HepG2 (cell line): ENCODE measurements around the gene PLK2. TPM values are rescaled to one million over a fixed set of nuclear protein-coding genes. Genes with fewer than 3 reads are reported as not detected.

ENCODE experiments used
- ARID2 ChIP-seq: sonication (generic); formaldehyde crosslinking; IDR thresholded peaks from 2 replicates; pipeline ENCODE4 v1.8.1; 2022; ENCODE audit warnings: mild to moderate bottlenecking, missing genetic modification reagents, borderline replicate concordance
- CEBPB ChIP-seq: IDR thresholded peaks from 2 replicates; pipeline ENCODE4 v1.6.1; 2011; ENCODE audit warnings: low read depth, low read length, improper control_type of control experiment, borderline replicate concordance
- EZH2 ChIP-seq: conservative IDR thresholded peaks from 2 replicates; pipeline ENCODE4 v1.6.1; 2012; ENCODE audit warnings: mild to moderate bottlenecking, low read depth, low read length, moderate library complexity
- KAT7 ChIP-seq: IDR thresholded peaks from 2 replicates; pipeline ENCODE4 v1.6.1; 2018; ENCODE audit warnings: borderline replicate concordance, missing compliant biosample characterization
- KLF13 ChIP-seq: sonication (generic); formaldehyde crosslinking; IDR thresholded peaks from 2 replicates; pipeline ENCODE4 v1.4.0; 2020; ENCODE audit warnings: mild to moderate bottlenecking, missing genetic modification reagents
- LRRFIP1 ChIP-seq: sonication (generic); formaldehyde crosslinking; conservative IDR thresholded peaks from 2 replicates; pipeline ENCODE4 v1.4.0; 2020; ENCODE audit warnings: missing genetic modification reagents
- NCOR1 ChIP-seq: fragments of 200-600 bp; sonication (generic); IDR thresholded peaks from 2 replicates; pipeline ENCODE4 v1.7.0; 2017; ENCODE audit warnings: antibody characterized with exemption, low read length, borderline replicate concordance
- PHB2 ChIP-seq: fragments of 450-650 bp; IDR thresholded peaks from 2 replicates; pipeline ENCODE4 v1.6.1; 2018; ENCODE audit not compliant: partially characterized antibody
- SP140L ChIP-seq: sonication (generic); formaldehyde crosslinking; IDR thresholded peaks from 2 replicates; pipeline ENCODE4 v1.4.0; 2020; ENCODE audit warnings: missing genetic modification reagents, borderline replicate concordance
- SRF ChIP-seq: IDR thresholded peaks from 2 replicates; pipeline ENCODE4 v1.6.1; 2011; ENCODE audit warnings: mild to moderate bottlenecking, low read depth, low read length, moderate library complexity
- TRIM24 ChIP-seq: sonication (generic); formaldehyde crosslinking; IDR thresholded peaks from 2 replicates; pipeline ENCODE4 v1.8.0; 2022; ENCODE audit warnings: mild to moderate bottlenecking, missing genetic modification reagents
- ZFP62 ChIP-seq: sonication (generic); formaldehyde crosslinking; IDR thresholded peaks from 2 replicates; pipeline ENCODE4 v1.4.0; 2020; ENCODE audit warnings: missing genetic modification reagents
- ZMYM2 ChIP-seq: sonication (generic); formaldehyde crosslinking; IDR thresholded peaks from 2 replicates; pipeline ENCODE4 v1.8.0; 2022; ENCODE audit warnings: mild to moderate bottlenecking, missing genetic modification reagents
- ZNF33B ChIP-seq: sonication (generic); formaldehyde crosslinking; IDR thresholded peaks from 2 replicates; pipeline ENCODE4 v1.5.1; 2020; ENCODE audit warnings: mild to moderate bottlenecking, missing genetic modification reagents
- ZNF343 ChIP-seq: sonication (generic); formaldehyde crosslinking; IDR thresholded peaks from 2 replicates; pipeline ENCODE4 v1.4.0; 2020; ENCODE audit warnings: mild to moderate bottlenecking, missing genetic modification reagents
- ZNF569 ChIP-seq: sonication (generic); formaldehyde crosslinking; IDR thresholded peaks from 2 replicates; pipeline ENCODE4 v1.5.0; 2020; ENCODE audit warnings: mild to moderate bottlenecking, missing genetic modification reagents, moderate library complexity, borderline replicate concordance
- ZNF644 ChIP-seq: IDR thresholded peaks from 2 replicates; pipeline ENCODE4 v1.6.1; 2016; ENCODE audit warnings: low read depth
- ZNF747 ChIP-seq: sonication (generic); formaldehyde crosslinking; IDR thresholded peaks from 2 replicates; pipeline ENCODE4 v1.8.1; 2023; ENCODE audit warnings: missing genetic modification reagents, mild to moderate bottlenecking, borderline replicate concordance
- ZNF761 ChIP-seq: sonication (generic); formaldehyde crosslinking; conservative IDR thresholded peaks from 2 replicates; pipeline ENCODE4 v1.4.0; 2020; ENCODE audit warnings: mild to moderate bottlenecking, missing genetic modification reagents
- ZNF788 ChIP-seq: sonication (generic); formaldehyde crosslinking; IDR thresholded peaks from 2 replicates; pipeline ENCODE4 v1.5.0; 2020; ENCODE audit warnings: mild to moderate bottlenecking, missing genetic modification reagents, borderline replicate concordance
- ZNF841 ChIP-seq: sonication (generic); formaldehyde crosslinking; IDR thresholded peaks from 2 replicates; pipeline ENCODE4 v1.8.1; 2023; ENCODE audit warnings: missing genetic modification reagents, borderline replicate concordance
- polyA plus RNA-seq, 8 experiments: library from polyadenylated mRNA; depleted of rRNA in 3 of 8; stranded (reverse) in 7 of 8; unstranded in 1 of 8; fragments of >200 nt; fragmentation: Illumina TruSeq in 4 of 8; extraction: Trizol in 4 of 8; gene quantifications; 2 replicates each; pipeline versions ENCODE4 v1.2.1 to v1.2.3, GENCODE V29; 2011 to 2016; ENCODE audit warnings: low read depth in 4 of 8, missing spikeins in 1 of 8, mixed read lengths in 1 of 8; ENCODE audit not compliant: insufficient read depth in 1 of 8
- total RNA-seq, 5 experiments: library from RNA; depleted of rRNA; stranded (reverse); fragments of >200 nt; fragmentation: Illumina TruSeq; extraction: Trizol; gene quantifications; 2 replicates each; pipeline ENCODE4 v1.2.3, GENCODE V29; 2016; ENCODE audit warnings: low read depth in 1 of 5
- TF ChIP-seq, protein P1 (sequence below): IDR thresholded peaks from 2 replicates; pipeline ENCODE4 v1.6.1; 2016; ENCODE audit warnings: missing genetic modification reagents, missing compliant biosample characterization
- TF ChIP-seq, protein P2 (sequence below): sonication (generic); formaldehyde crosslinking; IDR thresholded peaks from 2 replicates; pipeline ENCODE4 v1.8.0; 2022; ENCODE audit warnings: missing genetic modification reagents, mild to moderate bottlenecking, inconsistent platforms, borderline replicate concordance
- TF ChIP-seq, protein P3 (sequence below): sonication (generic); formaldehyde crosslinking; IDR thresholded peaks from 2 replicates; pipeline ENCODE4 v1.8.1; 2022; ENCODE audit warnings: mild to moderate bottlenecking, missing genetic modification reagents
- TF ChIP-seq, protein P4 (sequence below): sonication (generic); formaldehyde crosslinking; IDR thresholded peaks from 2 replicates; pipeline ENCODE4 v1.5.0; 2020; ENCODE audit warnings: missing genetic modification reagents, mild to moderate bottlenecking, borderline replicate concordance

The PLK2 gene
- total and polyA plus RNA-seq, 2 of the 13 experiments (the other 11 are each of a cell fraction or from before 2014, with no cell fraction given): 9.6 to 29.6 TPM

DNA sequence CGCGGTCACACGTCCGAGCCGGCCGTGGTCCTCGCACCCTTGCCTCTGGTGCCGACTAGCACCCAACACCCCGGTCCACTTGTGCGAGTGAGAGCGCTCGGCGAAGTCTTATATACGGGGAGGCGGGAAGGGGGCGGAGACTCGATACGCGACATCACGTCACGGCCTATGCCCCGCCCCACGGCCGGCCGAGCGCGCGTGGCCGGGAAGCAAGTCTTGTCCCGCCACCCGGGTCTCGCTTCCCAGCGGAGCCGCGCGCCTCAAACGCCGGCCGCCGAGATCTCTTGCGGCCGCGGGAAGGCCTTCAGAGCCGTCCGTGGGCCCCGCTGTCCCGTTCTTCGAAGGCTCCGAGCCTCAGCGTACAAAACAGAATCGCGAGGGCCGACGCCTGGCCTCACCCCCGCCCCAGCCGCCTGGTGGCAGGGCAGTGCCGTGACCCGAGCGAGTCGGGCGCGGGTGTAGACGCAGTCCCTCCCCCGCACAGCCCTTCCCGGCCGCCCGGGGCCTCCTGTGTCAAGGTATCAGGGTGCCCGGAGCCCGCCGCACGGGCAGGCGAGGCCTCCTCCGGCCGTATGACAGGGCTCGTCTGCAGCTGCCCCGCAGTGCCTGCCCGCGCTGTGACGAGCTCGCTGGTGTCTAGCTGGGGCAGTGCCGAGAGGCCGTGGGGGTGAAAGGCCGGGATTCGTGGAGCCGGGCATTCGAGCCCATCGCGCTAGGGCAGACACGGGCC, at the start of gene PLK2 (continued):
- TF ChIP-seq, protein P1, sequence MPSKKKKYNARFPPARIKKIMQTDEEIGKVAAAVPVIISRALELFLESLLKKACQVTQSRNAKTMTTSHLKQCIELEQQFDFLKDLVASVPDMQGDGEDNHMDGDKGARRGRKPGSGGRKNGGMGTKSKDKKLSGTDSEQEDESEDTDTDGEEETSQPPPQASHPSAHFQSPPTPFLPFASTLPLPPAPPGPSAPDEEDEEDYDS: peak; percentile 98
- TF ChIP-seq ARID2 (no peak), ZNF644 (CRISPR knock-in tag) (no peak), ZNF569 (CRISPR knock-in tag) (no peak), LRRFIP1 (no peak), CEBPB (no peak), ZNF761 (CRISPR knock-in tag) (peak; percentile 86), ZNF747 (CRISPR knock-in tag) (no peak), ZMYM2 (CRISPR knock-in tag) (peak; percentile 61; the same call in 1 of the 2 replicates), ZNF841 (no peak; the same call in 1 of the 2 replicates), NCOR1 (no peak), ZNF788 (CRISPR knock-in tag) (no peak), ZFP62 (CRISPR knock-in tag) (no peak), TRIM24 (CRISPR knock-in tag) (no peak), KAT7 (CRISPR knock-in tag) (no peak), PHB2 (no peak), ZNF33B (CRISPR knock-in tag) (no peak), KLF13 (CRISPR knock-in tag) (no peak), ZNF343 (CRISPR knock-in tag) (peak; percentile 62; the same call in 1 of the 2 replicates), SP140L (CRISPR knock-in tag) (no peak), EZH2 (no peak), SRF (no peak)
- TF ChIP-seq, protein P2, sequence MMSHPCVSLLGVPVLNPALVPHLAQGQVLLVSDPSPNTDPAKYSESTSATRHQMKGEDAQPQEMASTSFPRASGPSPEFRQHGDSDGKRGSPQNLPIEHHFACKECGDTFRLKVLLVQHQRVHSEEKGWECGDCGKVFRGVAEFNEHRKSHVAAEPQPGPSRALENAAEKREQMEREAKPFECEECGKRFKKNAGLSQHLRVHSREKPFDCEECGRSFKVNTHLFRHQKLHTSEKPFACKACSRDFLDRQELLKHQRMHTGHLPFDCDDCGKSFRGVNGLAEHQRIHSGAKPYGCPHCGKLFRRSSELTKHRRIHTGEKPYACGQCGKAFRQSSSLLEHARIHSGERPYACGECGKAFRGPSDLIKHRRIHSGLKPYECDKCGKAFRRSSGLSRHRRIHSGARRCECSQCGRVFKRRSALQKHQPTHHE (CRISPR knock-in tag): no peak; the same call in 1 of the 2 replicates
- TF ChIP-seq, protein P3, sequence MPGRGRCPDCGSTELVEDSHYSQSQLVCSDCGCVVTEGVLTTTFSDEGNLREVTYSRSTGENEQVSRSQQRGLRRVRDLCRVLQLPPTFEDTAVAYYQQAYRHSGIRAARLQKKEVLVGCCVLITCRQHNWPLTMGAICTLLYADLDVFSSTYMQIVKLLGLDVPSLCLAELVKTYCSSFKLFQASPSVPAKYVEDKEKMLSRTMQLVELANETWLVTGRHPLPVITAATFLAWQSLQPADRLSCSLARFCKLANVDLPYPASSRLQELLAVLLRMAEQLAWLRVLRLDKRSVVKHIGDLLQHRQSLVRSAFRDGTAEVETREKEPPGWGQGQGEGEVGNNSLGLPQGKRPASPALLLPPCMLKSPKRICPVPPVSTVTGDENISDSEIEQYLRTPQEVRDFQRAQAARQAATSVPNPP (CRISPR knock-in tag): no peak
- TF ChIP-seq, protein P4, sequence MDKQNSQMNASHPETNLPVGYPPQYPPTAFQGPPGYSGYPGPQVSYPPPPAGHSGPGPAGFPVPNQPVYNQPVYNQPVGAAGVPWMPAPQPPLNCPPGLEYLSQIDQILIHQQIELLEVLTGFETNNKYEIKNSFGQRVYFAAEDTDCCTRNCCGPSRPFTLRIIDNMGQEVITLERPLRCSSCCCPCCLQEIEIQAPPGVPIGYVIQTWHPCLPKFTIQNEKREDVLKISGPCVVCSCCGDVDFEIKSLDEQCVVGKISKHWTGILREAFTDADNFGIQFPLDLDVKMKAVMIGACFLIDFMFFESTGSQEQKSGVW (CRISPR knock-in tag): no peak
